Esophagus (tissue), 2 donors: ENCODE data around the gene SRPK3. TPM values are rescaled to one million over a fixed set of nuclear protein-coding genes. Genes with fewer than 3 reads are reported as not detected.

Source experiments
- H3K27ac ChIP-seq, 2 donors: one replicate each; pipeline ENCODE4 v1.5.1; 2013; ENCODE audit warnings: low read depth in 2 of 2, mild to moderate bottlenecking in 2 of 2, inconsistent platforms in 1 of 2, low read length in 1 of 2, moderate library complexity in 1 of 2
- H3K27me3 ChIP-seq, 2 donors: one replicate each; pipeline ENCODE4 v1.6.1; 2013; ENCODE audit warnings: low read length in 2 of 2, control low read depth in 1 of 2, mild to moderate bottlenecking in 1 of 2; ENCODE audit not compliant: insufficient read depth in 2 of 2, control insufficient read depth in 1 of 2
- H3K36me3 ChIP-seq, 2 donors: one replicate each; pipeline ENCODE4 v1.6.1; 2013; ENCODE audit warnings: low read length in 1 of 2; ENCODE audit not compliant: control insufficient read depth in 2 of 2, insufficient read depth in 2 of 2
- H3K4me1 ChIP-seq, 2 donors: one replicate each; pipeline ENCODE4 v1.6.1; 2013; ENCODE audit warnings: low read length in 1 of 2; ENCODE audit not compliant: control insufficient read depth in 2 of 2, insufficient read depth in 2 of 2
- H3K4me3 ChIP-seq, 2 donors: one replicate each; pipeline ENCODE4 v1.5.1; 2013; ENCODE audit warnings: low read length in 2 of 2, mild to moderate bottlenecking in 2 of 2, low read depth in 1 of 2, moderate library complexity in 1 of 2
- H3K9me3 ChIP-seq, 2 donors: one replicate each; pipeline ENCODE4 v1.6.1; 2013; ENCODE audit warnings: mild to moderate bottlenecking in 2 of 2, low read depth in 1 of 2, low read length in 1 of 2, moderate library complexity in 1 of 2; ENCODE audit not compliant: control insufficient read depth in 2 of 2, insufficient read depth in 1 of 2
- WGBS, 2 donors: extraction: QIAGEN DNeasy Blood & Tissue Kit; methylation state at CpG; one replicate each; pipeline ENCODE4 v1.1.7; 2013; 5-methylcytosine and 5-hydroxymethylcytosine counted together
- polyA plus RNA-seq, 2 donors: library from polyadenylated mRNA; stranded (reverse); fragments of 200-250 nt; gene quantifications; one replicate each; pipeline ENCODE4 v1.2.3, GENCODE V29; 2013
- donor health status: healthy with polysubstance abuse.
- donor health status: Bipolar disorder and iron deficiency.

Gene SRPK3, protein sequence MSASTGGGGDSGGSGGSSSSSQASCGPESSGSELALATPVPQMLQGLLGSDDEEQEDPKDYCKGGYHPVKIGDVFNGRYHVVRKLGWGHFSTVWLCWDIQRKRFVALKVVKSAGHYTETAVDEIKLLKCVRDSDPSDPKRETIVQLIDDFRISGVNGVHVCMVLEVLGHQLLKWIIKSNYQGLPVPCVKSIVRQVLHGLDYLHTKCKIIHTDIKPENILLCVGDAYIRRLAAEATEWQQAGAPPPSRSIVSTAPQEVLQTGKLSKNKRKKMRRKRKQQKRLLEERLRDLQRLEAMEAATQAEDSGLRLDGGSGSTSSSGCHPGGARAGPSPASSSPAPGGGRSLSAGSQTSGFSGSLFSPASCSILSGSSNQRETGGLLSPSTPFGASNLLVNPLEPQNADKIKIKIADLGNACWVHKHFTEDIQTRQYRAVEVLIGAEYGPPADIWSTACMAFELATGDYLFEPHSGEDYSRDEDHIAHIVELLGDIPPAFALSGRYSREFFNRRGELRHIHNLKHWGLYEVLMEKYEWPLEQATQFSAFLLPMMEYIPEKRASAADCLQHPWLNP
- under 1 TPM; 0.15 to 0.35 TPM for polyA plus RNA-seq

- Histone ChIP-seq H3K36me3 (peaks cover 0 to 11% of the 10 kb centered on the region in 2 donors), H3K27ac (peak within 1 kb of the TSS in 1 of 2 donors; percentile 37), H3K9me3 (no peaks in the 10 kb centered on the region), H3K4me3 (no peak within 1 kb of the TSS), H3K4me1 (no peaks in the 10 kb centered on the region), H3K27me3 (no peaks in the 10 kb centered on the region)
- WGBS, 2 donors: 19 to 48% methylated on average over 37 to 52 of the region's 52 CpGs
Measured at GRCh38 chrX:153780678-153781427, at the start of gene SRPK3. SRPK3 (plus strand) TSS chrX:153781041; CDS start chrX:153781087, 46 bp downstream.

DNA sequence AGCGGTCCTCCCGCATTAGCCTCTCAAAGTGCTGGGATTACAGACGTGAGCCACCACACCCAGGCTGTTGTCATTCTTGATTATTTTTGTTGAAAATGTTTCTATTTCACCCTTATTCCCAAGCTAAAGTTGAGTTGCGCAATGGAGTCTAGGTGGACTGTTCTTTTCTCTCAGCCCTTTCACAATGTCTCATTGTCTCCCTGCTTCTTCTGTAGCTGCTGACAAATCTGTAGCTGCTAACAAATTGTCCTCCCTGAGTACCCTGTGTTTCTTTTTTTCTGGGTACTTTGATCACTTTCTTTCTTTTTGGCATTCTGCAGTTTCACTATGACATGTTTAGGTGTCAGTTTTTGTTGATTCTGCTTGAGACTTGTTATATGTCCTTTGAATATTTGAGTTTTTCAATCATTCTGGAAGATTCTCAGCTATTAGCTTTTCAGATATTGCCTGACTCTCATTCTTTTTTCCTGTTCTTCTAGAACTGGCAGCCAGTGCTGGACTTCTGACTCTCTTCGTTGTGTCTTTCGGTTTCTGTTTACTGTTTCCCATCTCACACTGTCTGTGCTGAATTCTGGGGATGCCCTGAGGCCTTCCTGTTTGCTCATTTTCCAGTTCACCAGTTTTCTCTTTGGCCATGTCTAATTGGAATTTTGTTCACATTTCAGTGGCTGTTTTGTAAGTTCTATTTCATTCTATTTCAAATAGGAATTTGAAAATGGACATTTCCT lies 49.6 kb upstream of the SRPK3 start:
- no peaks in the 10 kb centered on the region for H3K27me3 ChIP-seq
- no peaks in the 10 kb centered on the region for H3K36me3 ChIP-seq
- H3K4me1 ChIP-seq: peaks cover 8 to 18% of the 10 kb centered on the region in 2 donors
- no peak overlapping the region for H3K4me3 ChIP-seq
- no peak overlapping the region for H3K27ac ChIP-seq
- WGBS, 2 donors: 76% methylated on average over 6 of the region's 6 CpGs
- H3K9me3 ChIP-seq: no peaks in the 10 kb centered on the region

- Histone ChIP-seq H3K36me3 (no peaks in the 10 kb centered on the region), H3K27me3 (no peaks in the 10 kb centered on the region), H3K27ac (no peak overlapping the region), H3K9me3 (no peaks in the 10 kb centered on the region), H3K4me1 (peaks cover 5 to 12% of the 10 kb centered on the region in 2 donors), H3K4me3 (no peak overlapping the region)
- WGBS, 2 donors: 85 to 89% methylated on average over 3 of the region's 3 CpGs
Measured at GRCh38 chrX:153731845-153732215, 49.0 kb upstream of the SRPK3 start.

DNA sequence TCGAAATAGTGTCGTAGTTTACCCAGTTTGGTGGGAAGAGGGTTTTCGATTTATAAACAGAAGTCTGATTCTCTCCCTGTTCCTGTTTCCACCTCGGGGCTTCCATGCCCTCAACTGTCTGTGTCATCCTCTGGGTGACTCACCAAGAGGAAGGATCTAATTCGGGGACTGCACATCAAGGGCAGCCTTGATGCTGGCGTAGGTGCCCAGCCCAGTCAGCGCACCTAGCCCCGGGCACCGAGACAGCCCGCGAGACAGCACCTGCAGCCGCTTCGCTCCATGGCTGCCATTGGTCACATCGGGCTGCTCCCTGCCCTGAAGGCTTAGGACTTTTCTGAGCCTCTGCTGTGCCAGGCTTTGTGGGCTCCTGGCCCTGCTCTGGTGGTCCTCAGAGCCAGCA lies 48.4 kb upstream of the SRPK3 start:
- 68 to 89% methylated on average over 14 of the region's 14 CpGs for WGBS, 2 donors
- no peak overlapping the region for H3K27ac ChIP-seq
- H3K9me3 ChIP-seq: no peaks in the 10 kb centered on the region
- no peak overlapping the region for H3K4me3 ChIP-seq
- no peaks in the 10 kb centered on the region for H3K27me3 ChIP-seq
- H3K4me1 ChIP-seq: peaks cover 2 to 7% of the 10 kb centered on the region in 2 donors
- H3K36me3 ChIP-seq: no peaks in the 10 kb centered on the region

DNA sequence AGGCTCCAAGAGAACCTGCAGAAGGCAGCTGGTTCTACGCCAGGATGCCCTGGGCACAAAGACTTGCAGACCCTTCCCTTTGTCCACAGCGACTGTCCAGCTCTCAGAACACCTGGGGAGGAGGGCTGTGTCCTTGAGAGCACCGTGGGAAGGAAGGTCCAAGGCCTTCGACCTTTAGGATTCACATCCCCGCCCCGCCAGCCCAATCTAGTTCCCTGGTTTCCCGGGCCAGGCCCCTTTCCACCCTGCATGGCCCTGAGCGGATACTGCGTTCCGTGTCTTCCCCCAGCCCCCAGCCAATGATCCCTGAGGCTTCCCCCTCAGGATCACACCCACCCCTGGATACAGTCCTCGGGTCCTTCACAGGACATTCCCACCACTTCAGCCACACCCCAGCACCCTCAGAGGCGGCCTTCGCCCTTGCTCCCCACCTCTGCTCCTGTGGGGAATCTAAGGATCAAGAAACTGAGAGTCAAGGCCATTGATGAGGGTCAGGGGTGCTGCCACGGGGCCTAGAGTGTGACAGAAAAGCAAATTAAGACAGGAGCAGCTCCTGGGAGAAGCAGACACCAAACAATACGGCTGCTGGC lies 47.1 kb upstream of the SRPK3 start:
- no peaks in the 10 kb centered on the region for H3K27me3 ChIP-seq
- no peaks in the 10 kb centered on the region for H3K9me3 ChIP-seq
- H3K27ac ChIP-seq: no peak overlapping the region
- peaks cover 0 to 2% of the 10 kb centered on the region in 2 donors for H3K4me1 ChIP-seq
- WGBS, 2 donors: 82 to 93% methylated on average over 15 of the region's 15 CpGs
- no peak overlapping the region for H3K4me3 ChIP-seq
- no peaks in the 10 kb centered on the region for H3K36me3 ChIP-seq

- Histone ChIP-seq H3K27me3 (no peaks in the 10 kb centered on the region), H3K9me3 (no peaks in the 10 kb centered on the region), H3K36me3 (no peaks in the 10 kb centered on the region), H3K4me1 (peaks cover 0 to 2% of the 10 kb centered on the region in 2 donors), H3K27ac (no peak overlapping the region), H3K4me3 (no peak overlapping the region)
- 85 to 96% methylated on average over 2 of the region's 2 CpGs for WGBS, 2 donors
Measured at GRCh38 chrX:153734871-153735270, 46.0 kb upstream of the SRPK3 start.

DNA sequence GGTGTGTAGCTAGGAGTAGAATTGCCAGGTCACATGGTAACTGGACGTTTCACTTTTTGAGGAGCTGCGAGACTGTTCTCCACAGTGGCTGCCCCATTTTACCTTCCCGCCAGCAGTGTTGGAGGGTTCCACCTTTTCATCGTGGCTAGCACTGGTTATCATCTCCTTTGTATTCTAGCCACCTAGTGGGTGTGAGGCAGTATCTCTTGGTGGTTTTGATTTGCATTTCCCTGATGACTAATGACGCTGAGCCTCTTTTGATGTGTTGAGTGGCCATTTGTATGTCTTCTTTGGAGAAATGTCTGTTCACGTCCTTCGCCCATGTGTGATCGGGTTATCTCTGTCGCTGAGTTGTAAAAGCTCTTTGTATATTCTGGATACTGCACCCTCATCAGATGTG lies 45.6 kb upstream of the SRPK3 start:
- no peaks in the 10 kb centered on the region for H3K27me3 ChIP-seq
- no peaks in the 10 kb centered on the region for H3K36me3 ChIP-seq
- no peak overlapping the region for H3K27ac ChIP-seq
- 76 to 81% methylated on average over 9 of the region's 9 CpGs for WGBS, 2 donors
- H3K9me3 ChIP-seq: no peaks in the 10 kb centered on the region
- H3K4me1 ChIP-seq: peaks cover under 1 to 2% of the 10 kb centered on the region in 2 donors
- H3K4me3 ChIP-seq: no peak overlapping the region

- H3K4me3 ChIP-seq: no peak overlapping the region
- H3K27ac ChIP-seq: no peak overlapping the region
- H3K9me3 ChIP-seq: no peaks in the 10 kb centered on the region
- H3K36me3 ChIP-seq: no peaks in the 10 kb centered on the region
- WGBS, 2 donors: 83 to 90% methylated on average over 28 to 30 of the region's 30 CpGs
- peaks cover 2 to 5% of the 10 kb centered on the region in 2 donors for H3K4me1 ChIP-seq
- H3K27me3 ChIP-seq: no peaks in the 10 kb centered on the region
Measured at GRCh38 chrX:153736071-153736820, 44.6 kb upstream of the SRPK3 start.
